Measurements from ENCODE around the gene FNDC4.
A peak's percentile ranks its signal among the peaks of the same experiment; 100 is the strongest.

The FNDC4 gene

DNA sequence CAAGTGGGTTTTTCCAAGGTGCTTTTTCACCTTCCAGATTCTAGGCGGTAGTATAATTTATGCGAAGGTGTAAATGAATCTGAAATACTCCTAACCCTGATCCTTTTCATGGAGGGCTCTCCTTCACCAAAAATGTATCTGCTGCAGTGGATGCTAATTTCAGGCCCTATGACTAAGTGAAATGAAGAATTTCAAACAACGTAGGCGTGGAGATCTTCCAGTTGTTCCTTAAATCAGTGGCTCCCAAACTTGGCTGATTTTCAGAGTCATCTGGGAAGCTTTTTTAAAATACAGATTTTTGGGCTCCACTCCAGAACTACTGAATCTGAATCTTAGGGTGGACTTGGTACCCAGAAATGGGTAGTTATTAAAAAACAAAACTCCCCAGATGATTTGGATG lies 7.1 kb upstream of the FNDC4 start:
- Histone ChIP-seq H3K9ac (ENCODE audit: insufficient read length, low read depth) (no peak overlapping the region), H3K9me3 (ENCODE audit: insufficient read depth, low read length) (no peaks in the 10 kb centered on the region), H3K27me3 (ENCODE audit: insufficient read depth, insufficient read length) (peaks cover 4% of the 10 kb centered on the region), H3K4me1 (ENCODE audit: insufficient read depth, insufficient read length) (no peaks in the 10 kb centered on the region), H3K36me3 (ENCODE audit: insufficient read depth, insufficient read length, low read length) (no peaks in the 10 kb centered on the region), H3K4me3 (ENCODE audit: insufficient read length, low read depth) (no peak overlapping the region)
- TF ChIP-seq SUZ12 (IDR thresholded peaks at IDR 0.05; ENCODE audit: extremely low read depth, insufficient read depth, insufficient read length), result no peak
- no peak for TF ChIP-seq ZNF274 (IDR thresholded peaks at IDR 0.05; ENCODE audit: low read depth, low read length)
- TF ChIP-seq YY1 (IDR thresholded peaks at IDR 0.05; ENCODE audit: insufficient read depth, insufficient read length), result no peak
- no peak for DNase-seq (ENCODE audit: low read depth, low spot score)

DNA sequence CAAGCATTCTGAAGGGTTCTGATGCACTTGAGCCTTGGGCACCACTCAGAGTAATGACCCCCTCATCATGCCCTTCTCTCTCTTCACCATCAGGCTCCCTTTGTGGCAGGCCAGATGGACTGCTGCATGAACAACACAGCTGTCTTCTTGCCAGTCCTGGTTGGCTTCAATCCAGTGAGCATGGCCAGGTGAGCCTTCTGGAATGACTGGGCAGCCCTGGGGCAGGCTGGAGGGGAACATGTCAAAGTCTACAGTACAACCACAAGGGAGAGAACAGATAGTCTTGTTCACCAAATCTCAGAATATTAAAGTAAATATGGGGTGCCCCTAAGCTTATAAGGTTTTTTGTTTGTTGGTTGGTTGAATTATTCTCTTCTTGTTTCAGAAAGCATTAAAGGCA lies 6.0 kb upstream of the FNDC4 start:
- TF ChIP-seq ZNF274 (IDR thresholded peaks at IDR 0.05; ENCODE audit: low read depth, low read length) (no peak), YY1 (IDR thresholded peaks at IDR 0.05; ENCODE audit: insufficient read depth, insufficient read length) (no peak)
- DNase-seq (ENCODE audit: low read depth, low spot score), result no peak
- H3K4me1 ChIP-seq (ENCODE audit: insufficient read depth, insufficient read length), result no peaks in the 10 kb centered on the region
- H3K4me3 ChIP-seq (ENCODE audit: insufficient read length, low read depth), result no peak overlapping the region
- peaks cover 15% of the 10 kb centered on the region for H3K27me3 ChIP-seq (ENCODE audit: insufficient read depth, insufficient read length)
- no peaks in the 10 kb centered on the region for H3K9me3 ChIP-seq (ENCODE audit: insufficient read depth, low read length)
- no peak overlapping the region for H3K9ac ChIP-seq (ENCODE audit: insufficient read length, low read depth)
- no peaks in the 10 kb centered on the region for H3K36me3 ChIP-seq (ENCODE audit: insufficient read depth, insufficient read length, low read length)

DNA sequence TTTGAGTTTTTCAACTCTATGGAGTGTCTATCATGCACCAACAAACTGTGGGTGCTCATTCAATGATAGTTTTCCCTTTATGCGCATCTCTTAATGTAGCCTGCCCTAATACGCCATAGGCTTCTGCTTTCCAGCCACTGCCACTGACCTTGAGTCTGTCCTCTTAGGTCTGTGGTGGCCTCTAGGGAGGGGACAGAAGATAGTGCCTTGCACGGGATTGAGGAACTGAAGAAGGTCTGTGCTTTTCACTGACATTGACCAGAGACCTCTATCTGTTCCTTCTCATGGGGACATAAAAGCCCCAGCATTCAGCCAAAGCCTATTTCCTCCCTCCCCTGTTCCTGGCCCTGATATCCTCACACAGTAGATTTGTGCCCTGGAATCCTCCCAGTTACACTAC lies 4.0 kb upstream of the FNDC4 start:
- Histone ChIP-seq H3K27me3 (ENCODE audit: insufficient read depth, insufficient read length) (peaks cover 34% of the 10 kb centered on the region), H3K9ac (ENCODE audit: insufficient read length, low read depth) (no peak overlapping the region), H3K4me1 (ENCODE audit: insufficient read depth, insufficient read length) (peaks cover 5% of the 10 kb centered on the region), H3K4me3 (ENCODE audit: insufficient read length, low read depth) (no peak overlapping the region), H3K36me3 (ENCODE audit: insufficient read depth, insufficient read length, low read length) (no peaks in the 10 kb centered on the region), H3K9me3 (ENCODE audit: insufficient read depth, low read length) (no peaks in the 10 kb centered on the region)
- no peak for DNase-seq (ENCODE audit: low read depth, low spot score)
- TF ChIP-seq ZNF274 (IDR thresholded peaks at IDR 0.05; ENCODE audit: low read depth, low read length) (no peak), YY1 (IDR thresholded peaks at IDR 0.05; ENCODE audit: insufficient read depth, insufficient read length) (no peak), SUZ12 (IDR thresholded peaks at IDR 0.05; ENCODE audit: extremely low read depth, insufficient read depth, insufficient read length) (no peak)

DNA sequence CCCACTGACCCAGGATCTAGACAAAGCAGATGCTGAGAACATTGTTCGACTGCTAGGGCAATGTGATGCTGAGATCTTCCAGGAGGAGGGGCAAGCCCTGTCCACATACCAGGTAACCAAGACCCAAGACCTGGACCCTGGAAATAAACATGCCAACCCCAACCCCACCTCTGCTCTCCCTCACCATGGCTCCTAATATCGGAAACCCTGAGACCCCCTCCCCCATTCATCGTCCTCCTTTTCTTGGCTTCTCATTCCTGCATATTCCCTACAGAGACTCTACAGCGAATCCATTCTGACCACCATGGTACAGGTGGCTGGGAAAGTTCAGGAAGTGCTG lies 2.3 kb upstream of the FNDC4 start:
- H3K4me3 ChIP-seq (ENCODE audit: insufficient read length, low read depth), result no peak overlapping the region
- TF ChIP-seq YY1 (IDR thresholded peaks at IDR 0.05; ENCODE audit: insufficient read depth, insufficient read length), result no peak
- no peak for TF ChIP-seq ZNF274 (IDR thresholded peaks at IDR 0.05; ENCODE audit: low read depth, low read length)

DNA sequence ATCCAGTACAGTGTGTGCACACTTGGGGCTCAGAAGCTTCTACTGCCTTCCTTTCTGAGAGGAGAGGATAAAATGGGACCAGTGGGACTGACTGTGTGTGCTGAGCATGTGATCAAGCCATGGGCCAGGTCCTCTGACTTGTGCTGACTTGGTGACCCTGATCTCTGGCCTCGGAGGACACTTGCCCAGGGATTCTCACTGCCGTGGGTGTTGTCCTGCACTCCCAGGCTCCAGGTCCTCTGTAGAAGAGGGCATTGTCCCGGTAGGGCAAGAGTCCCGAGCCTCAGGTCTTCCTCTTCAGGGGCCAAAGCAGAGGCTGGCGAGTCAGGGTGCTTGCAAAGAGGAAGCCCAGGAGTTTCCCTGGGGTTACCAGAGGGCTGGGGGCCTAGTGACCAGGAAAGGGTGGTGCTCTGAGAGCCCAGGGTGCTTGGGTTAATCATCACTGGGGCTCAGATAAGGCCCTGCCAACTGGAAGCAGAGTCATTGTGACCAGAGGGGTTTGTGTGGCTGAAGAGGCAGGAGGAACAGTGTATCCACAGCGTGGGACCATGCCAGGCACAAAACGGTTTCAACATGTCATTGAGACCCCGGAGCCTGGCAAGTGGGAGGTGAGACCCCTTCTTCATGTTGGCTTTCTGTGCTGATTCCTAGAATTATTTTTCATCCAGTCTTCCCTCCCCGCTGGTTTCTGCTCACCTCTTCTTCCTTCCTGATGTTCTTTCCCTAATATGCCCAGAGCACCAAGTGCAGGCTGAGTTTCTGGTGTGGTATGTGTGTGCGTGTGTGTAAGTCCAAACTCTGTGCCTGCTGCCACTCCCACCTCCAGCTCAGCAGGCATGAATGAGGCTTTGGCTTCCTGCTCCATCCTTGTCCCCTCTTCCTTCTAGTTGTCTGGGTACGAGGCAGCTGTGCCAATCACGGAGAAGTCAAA lies 1.6 kb upstream of the FNDC4 start, which contains the start of gene GCKR:
Gene GCKR, plus strand, starts transcription at position 483 of the 931 bp plus-strand sequence. Its CDS starts 66 bp downstream, at position 549.
- H3K27me3 ChIP-seq (ENCODE audit: insufficient read depth, insufficient read length), result peaks cover 36% of the 10 kb centered on the region
- no peak within 1 kb of the TSS for H3K4me3 ChIP-seq (ENCODE audit: insufficient read length, low read depth)
- H3K9ac ChIP-seq (ENCODE audit: insufficient read length, low read depth), result no peak within 1 kb of the TSS
- no peaks in the 10 kb centered on the region for H3K9me3 ChIP-seq (ENCODE audit: insufficient read depth, low read length)
- no peak for TF ChIP-seq SUZ12 (IDR thresholded peaks at IDR 0.05; ENCODE audit: extremely low read depth, insufficient read depth, insufficient read length)
- no peak for DNase-seq (ENCODE audit: low read depth, low spot score)
- no peaks in the 10 kb centered on the region for H3K36me3 ChIP-seq (ENCODE audit: insufficient read depth, insufficient read length, low read length)
- peaks cover 7% of the 10 kb centered on the region for H3K4me1 ChIP-seq (ENCODE audit: insufficient read depth, insufficient read length)

More for the DNA sequence above, 2.3 kb upstream of the FNDC4 start:
- no peak for DNase-seq (ENCODE audit: low read depth, low spot score)
- Histone ChIP-seq H3K4me1 (ENCODE audit: insufficient read depth, insufficient read length) (peaks cover 7% of the 10 kb centered on the region), H3K9me3 (ENCODE audit: insufficient read depth, low read length) (no peaks in the 10 kb centered on the region), H3K36me3 (ENCODE audit: insufficient read depth, insufficient read length, low read length) (no peaks in the 10 kb centered on the region), H3K9ac (ENCODE audit: insufficient read length, low read depth) (no peak overlapping the region), H3K27me3 (ENCODE audit: insufficient read depth, insufficient read length) (peaks cover 36% of the 10 kb centered on the region)

DNA sequence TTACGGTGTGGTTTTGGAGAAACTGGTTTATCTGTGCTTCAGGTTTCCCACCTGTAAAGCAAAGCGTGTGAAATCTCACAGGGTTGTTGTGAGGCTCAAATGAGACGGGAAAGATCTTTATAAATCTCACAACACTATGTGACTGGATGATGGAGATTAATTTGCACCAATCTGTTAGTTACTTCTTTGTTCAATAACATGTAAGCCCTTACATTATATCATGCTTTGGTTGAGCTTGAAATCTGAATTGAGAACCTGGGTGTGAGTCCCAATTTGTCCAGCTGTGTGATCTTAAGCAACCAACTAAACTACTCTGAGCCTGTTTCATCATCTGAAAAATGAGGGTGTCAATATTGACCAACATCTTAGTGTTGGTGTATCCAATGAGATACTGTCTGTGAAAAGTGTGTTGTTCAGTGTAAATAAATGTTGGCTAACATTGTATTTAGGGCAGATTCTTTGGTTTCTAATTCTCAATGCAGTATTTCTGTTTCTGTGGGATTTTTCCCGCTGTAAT lies 898 bp upstream of the FNDC4 start:
- H3K4me1 ChIP-seq (ENCODE audit: insufficient read depth, insufficient read length), result peaks cover 7% of the 10 kb centered on the region
- DNase-seq (ENCODE audit: low read depth, low spot score), result no peak
- no peaks in the 10 kb centered on the region for H3K36me3 ChIP-seq (ENCODE audit: insufficient read depth, insufficient read length, low read length)
- H3K9ac ChIP-seq (ENCODE audit: insufficient read length, low read depth), result no peak overlapping the region
- TF ChIP-seq SUZ12 (IDR thresholded peaks at IDR 0.05; ENCODE audit: extremely low read depth, insufficient read depth, insufficient read length) (no peak), YY1 (IDR thresholded peaks at IDR 0.05; ENCODE audit: insufficient read depth, insufficient read length) (no peak), ZNF274 (IDR thresholded peaks at IDR 0.05; ENCODE audit: low read depth, low read length) (no peak)
- no peak overlapping the region for H3K4me3 ChIP-seq (ENCODE audit: insufficient read length, low read depth)
- no peaks in the 10 kb centered on the region for H3K9me3 ChIP-seq (ENCODE audit: insufficient read depth, low read length)
- H3K27me3 ChIP-seq (ENCODE audit: insufficient read depth, insufficient read length), result peaks cover 36% of the 10 kb centered on the region

DNA sequence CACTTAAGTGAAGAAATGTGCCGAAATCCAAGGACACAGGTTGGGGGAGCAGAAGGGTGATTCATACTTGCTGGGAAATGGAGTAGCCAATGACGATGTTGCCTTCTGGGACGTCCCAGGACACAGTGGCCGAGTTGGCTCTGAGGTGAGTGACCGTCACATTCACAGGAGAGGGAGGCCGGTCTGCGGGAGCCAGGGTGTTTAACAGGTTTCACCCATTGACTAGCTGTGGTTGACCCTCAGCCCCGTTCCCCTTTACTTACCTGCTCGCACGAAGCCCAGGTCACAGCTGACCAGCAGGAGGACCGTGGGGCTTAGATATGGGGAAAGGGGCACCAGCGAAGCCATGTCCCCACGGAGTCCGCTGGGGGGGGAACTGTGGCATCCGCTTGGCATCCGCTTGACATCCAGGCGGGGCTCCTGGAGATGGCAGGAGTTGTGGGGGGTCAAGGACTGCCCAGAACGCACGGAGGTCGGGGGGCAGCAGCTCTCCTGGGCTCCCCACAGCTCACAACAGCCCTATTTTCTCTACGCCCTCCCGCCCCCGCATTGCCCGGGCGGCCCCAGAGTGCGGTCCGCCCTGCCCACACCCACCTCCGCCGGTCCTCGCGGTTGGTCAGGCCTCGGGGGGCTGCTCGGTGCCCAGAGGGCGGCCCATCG lies 586 bp downstream of the FNDC4 start:
- Histone ChIP-seq H3K4me1 (ENCODE audit: insufficient read depth, insufficient read length) (peaks cover 7% of the 10 kb centered on the region), H3K9ac (ENCODE audit: insufficient read length, low read depth) (peak overlapping the region; percentile 79), H3K4me3 (ENCODE audit: insufficient read length, low read depth) (peak overlapping the region; percentile 53), H3K9me3 (ENCODE audit: insufficient read depth, low read length) (no peaks in the 10 kb centered on the region), H3K27me3 (ENCODE audit: insufficient read depth, insufficient read length) (peaks cover 36% of the 10 kb centered on the region), H3K36me3 (ENCODE audit: insufficient read depth, insufficient read length, low read length) (no peaks in the 10 kb centered on the region)
- no peak for DNase-seq (ENCODE audit: low read depth, low spot score)
- TF ChIP-seq YY1 (IDR thresholded peaks at IDR 0.05; ENCODE audit: insufficient read depth, insufficient read length), result no peak
- no peak for TF ChIP-seq ZNF274 (IDR thresholded peaks at IDR 0.05; ENCODE audit: low read depth, low read length)
- TF ChIP-seq SUZ12 (IDR thresholded peaks at IDR 0.05; ENCODE audit: extremely low read depth, insufficient read depth, insufficient read length), result no peak
